OCI-LY1 (cell line): ENCODE measurements around the gene HTRA3.

Source experiments
- H2AFZ ChIP-seq: fragments of 200-600 bp; sonication (generic), shearing (Covaris generic); 2 replicates; pipeline ENCODE4 v1.6.0; 2014; ENCODE audit warnings: antibody characterized with exemption, mild to moderate bottlenecking, low read length
- H3F3A ChIP-seq: fragments of 200-600 bp; sonication (generic), shearing (Covaris generic); 2 replicates; pipeline ENCODE4 v1.6.0; 2014; ENCODE audit warnings: mild to moderate bottlenecking, antibody characterized with exemption, low read length, moderate library complexity; ENCODE audit not compliant: insufficient read depth
- H3K27ac ChIP-seq: fragments of 200-600 bp; sonication (generic); 2 replicates; pipeline ENCODE4 v1.5.1; 2014; ENCODE audit warnings: low read length, mixed run types, mild to moderate bottlenecking, low read depth; ENCODE audit not compliant: poor library complexity, severe bottlenecking
- H3K27me3 ChIP-seq: fragments of 200-600 bp; sonication (generic); 2 replicates; pipeline ENCODE4 v1.6.0; 2014; ENCODE audit warnings: antibody characterized with exemption, mild to moderate bottlenecking, low read length, moderate library complexity; ENCODE audit not compliant: insufficient read depth
- H3K36me3 ChIP-seq: fragments of 200-600 bp; sonication (generic); 2 replicates; pipeline ENCODE4 v1.6.1; 2014; ENCODE audit warnings: mild to moderate bottlenecking, antibody characterized with exemption, low read length, moderate library complexity, mixed read lengths; ENCODE audit not compliant: insufficient read depth
- H3K4me1 ChIP-seq: fragments of 200-600 bp; sonication (generic); 2 replicates; pipeline ENCODE4 v1.5.1; 2014; ENCODE audit warnings: mild to moderate bottlenecking, low read length, moderate library complexity; ENCODE audit not compliant: insufficient read depth, severe bottlenecking
- H3K4me2 ChIP-seq: fragments of 200-600 bp; sonication (generic), shearing (Covaris generic); 2 replicates; pipeline ENCODE4 v1.6.1; 2014; ENCODE audit warnings: low read length
- H3K4me3 ChIP-seq: fragments of 200-600 bp; sonication (generic); 2 replicates; pipeline ENCODE4 v1.5.1; 2014; ENCODE audit warnings: low read length, low read depth, mild to moderate bottlenecking, mixed read lengths; ENCODE audit not compliant: poor library complexity, severe bottlenecking
- H3K79me2 ChIP-seq: fragments of 200-600 bp; shearing (Covaris generic); 2 replicates; pipeline ENCODE4 v1.6.1; 2016; ENCODE audit warnings: mixed run types, low read length, mixed read lengths; ENCODE audit not compliant: insufficient read depth
- H3K9ac ChIP-seq: fragments of 200-600 bp; sonication (generic), shearing (Covaris generic); 2 replicates; pipeline ENCODE4 v1.6.1; 2014; ENCODE audit warnings: mild to moderate bottlenecking, low read length, mixed read lengths
- H3K9me2 ChIP-seq: fragments of 200-600 bp; sonication (generic), shearing (Covaris generic); 2 replicates; pipeline ENCODE4 v1.6.1; 2014; ENCODE audit warnings: low read depth, mild to moderate bottlenecking, low read length, mixed read lengths
- H3K9me3 ChIP-seq: fragments of 200-600 bp; shearing (Covaris generic); 2 replicates; pipeline ENCODE4 v1.6.1; 2014; ENCODE audit warnings: low read length, mixed read lengths
- H4K20me1 ChIP-seq: fragments of 200-600 bp; sonication (generic), shearing (Covaris generic); 2 replicates; pipeline ENCODE4 v1.6.0; 2016; ENCODE audit warnings: mild to moderate bottlenecking, low read length; ENCODE audit not compliant: insufficient read depth
- CTCF ChIP-seq: fragments of 200-600 bp; sonication (generic), shearing (Covaris generic); IDR thresholded peaks from 2 replicates; pipeline ENCODE4 v1.5.1; 2017; ENCODE audit warnings: mild to moderate bottlenecking, antibody characterized with exemption, low read length, moderate library complexity, mixed read lengths
- EZH2 ChIP-seq: fragments of 200-600 bp; sonication (generic), shearing (Covaris generic); IDR thresholded peaks from 2 replicates; pipeline ENCODE4 v1.8.0; 2017; ENCODE audit warnings: borderline replicate concordance, mixed run types, mild to moderate bottlenecking, antibody characterized with exemption, low read length, moderate library complexity, mixed read lengths

HTRA3 gene

GRCh38 chr4:8349664-8350236 lies 80.2 kb downstream of the HTRA3 start:
- H3K4me3 ChIP-seq = no peak overlapping the region
- TF ChIP-seq CTCF (no peak), EZH2 (no peak)
- H3K27me3 ChIP-seq = no peaks in the 10 kb centered on the region; the same call in 1 of the 2 replicates
- H3K9ac ChIP-seq = no peak overlapping the region
- H3F3A ChIP-seq = no peaks in the 10 kb centered on the region
- peaks cover 3% of the 10 kb centered on the region for H3K4me1 ChIP-seq
- H2AFZ ChIP-seq = no peak overlapping the region
- H4K20me1 ChIP-seq = no peaks in the 10 kb centered on the region
- H3K9me2 ChIP-seq = no peaks in the 10 kb centered on the region
- no peak overlapping the region for H3K4me2 ChIP-seq
- H3K36me3 ChIP-seq = no peaks in the 10 kb centered on the region; the same call in 1 of the 2 replicates
- no peaks in the 10 kb centered on the region for H3K9me3 ChIP-seq
- H3K27ac ChIP-seq = no peak overlapping the region
- no peaks in the 10 kb centered on the region for H3K79me2 ChIP-seq

- H3K27me3 ChIP-seq = no peaks in the 10 kb centered on the region; the same call in 1 of the 2 replicates
- no peak for TF ChIP-seq EZH2
- TF ChIP-seq CTCF = no peak
- no peaks in the 10 kb centered on the region for H3F3A ChIP-seq
- no peak overlapping the region for H3K9ac ChIP-seq
- H3K9me3 ChIP-seq = no peaks in the 10 kb centered on the region
- H3K4me1 ChIP-seq = peaks cover 3% of the 10 kb centered on the region
- H3K27ac ChIP-seq = no peak overlapping the region
- H3K9me2 ChIP-seq = no peaks in the 10 kb centered on the region
- no peak overlapping the region for H3K4me3 ChIP-seq
- no peaks in the 10 kb centered on the region; the same call in 1 of the 2 replicates for H3K36me3 ChIP-seq
- no peaks in the 10 kb centered on the region for H3K79me2 ChIP-seq
- H4K20me1 ChIP-seq = no peaks in the 10 kb centered on the region
- no peak overlapping the region for H2AFZ ChIP-seq
- no peak overlapping the region for H3K4me2 ChIP-seq
Observed at GRCh38 chr4:8350352-8350751, 80.8 kb downstream of the HTRA3 start.

- no peak overlapping the region for H2AFZ ChIP-seq
- no peaks in the 10 kb centered on the region for H3K9me3 ChIP-seq
- no peak overlapping the region for H3K4me3 ChIP-seq
- TF ChIP-seq EZH2 (no peak), CTCF (no peak)
- no peaks in the 10 kb centered on the region; the same call in 1 of the 2 replicates for H3K27me3 ChIP-seq
- no peaks in the 10 kb centered on the region; the same call in 1 of the 2 replicates for H3K36me3 ChIP-seq
- no peak overlapping the region for H3K27ac ChIP-seq
- H3K4me2 ChIP-seq = no peak overlapping the region
- H4K20me1 ChIP-seq = no peaks in the 10 kb centered on the region
- H3K4me1 ChIP-seq = peaks cover 3% of the 10 kb centered on the region
- no peaks in the 10 kb centered on the region for H3K9me2 ChIP-seq
- no peak overlapping the region for H3K9ac ChIP-seq
- no peaks in the 10 kb centered on the region for H3K79me2 ChIP-seq
- no peaks in the 10 kb centered on the region for H3F3A ChIP-seq
Observed at GRCh38 chr4:8350841-8351461, 81.4 kb downstream of the HTRA3 start.
